Kidney (tissue), 14 donors: ENCODE results near the gene BANF2. TPM values are rescaled to one million over a fixed set of nuclear protein-coding genes. Genes with fewer than 3 reads are reported as not detected.
"Not testable (repeated sequence)": the region's sequence is repeated elsewhere in the genome, so short reads cannot be mapped to it uniquely, and the experiment has no call there.

Source experiments
- DNase-seq, 5 donors: peaks; one replicate each; pipeline ENCODE4 v3.0.0-alpha.2; 2013 to 2020
- FAIRE-seq: peaks from 2 replicates; lab custom pipeline; 2012; peaks lifted over from hg19 to GRCh38; lab: Jason Lieb, UNC
- H3K27ac ChIP-seq, 2 donors: one replicate each; pipeline ENCODE4 v1.7.0; 2013; ENCODE audit warnings: low read depth in 2 of 2, low read length in 2 of 2, inconsistent platforms in 1 of 2
- H3K27me3 ChIP-seq: one replicate; pipeline ENCODE4 v1.7.1; 2013; ENCODE audit warnings: low read length, inconsistent platforms; ENCODE audit not compliant: control insufficient read depth, insufficient read depth
- H3K36me3 ChIP-seq, 3 donors: one replicate each; pipeline versions ENCODE4 v1.7.0 to v1.7.1; 2013; ENCODE audit warnings: low read length in 3 of 3, control low read depth in 1 of 3, inconsistent platforms in 1 of 3; ENCODE audit not compliant: insufficient read depth in 3 of 3, control insufficient read depth in 2 of 3
- H3K4me1 ChIP-seq, 3 donors: one replicate each; pipeline versions ENCODE4 v1.7.0 to v1.7.1; 2013; ENCODE audit warnings: low read length in 3 of 3, inconsistent platforms in 1 of 3, low read depth in 1 of 3; ENCODE audit not compliant: control insufficient read depth in 2 of 3, insufficient read depth in 2 of 3
- H3K4me3 ChIP-seq, 3 donors: one replicate each; pipeline versions ENCODE4 v1.7.0 to v1.8.1; 2013; ENCODE audit warnings: low read length in 3 of 3, control low read depth in 1 of 3, inconsistent platforms in 1 of 3
- H3K9ac ChIP-seq, 3 donors: one replicate each; pipeline versions ENCODE4 v1.7.0 to v1.7.1; 2013; ENCODE audit warnings: low read length in 3 of 3, control low read depth in 1 of 3, inconsistent platforms in 1 of 3
- H3K9me3 ChIP-seq, 3 donors: one replicate each; pipeline versions ENCODE4 v1.7.0 to v1.7.1; 2013; ENCODE audit warnings: low read length in 3 of 3, control low read depth in 1 of 3, inconsistent platforms in 1 of 3; ENCODE audit not compliant: control insufficient read depth in 2 of 3, insufficient read depth in 1 of 3
- CTCF ChIP-seq: IDR thresholded peaks from 3 replicates; pipeline ENCODE4 v1.5.1; 2012; ENCODE audit warnings: mild to moderate bottlenecking, moderate library complexity, borderline replicate concordance; ENCODE audit not compliant: insufficient read depth; ENCODE audit errors: extremely low read depth
- intact Hi-C: fragments of 100-400 bp; cut with DNase I; formaldehyde crosslinking; loops from one replicate; pipeline ENCODE4 v1.11.1; 2022
- polyA plus RNA-seq: library from polyadenylated mRNA; stranded (reverse); fragments of 350-450 nt; fragmentation: Illumina TruSeq; extraction: RNeasy Lipid Tissue Mini Kit (QIAGEN cat#74804); gene quantifications from one replicate; pipeline ENCODE4 v1.2.3, GENCODE V29; 2014; ENCODE audit warnings: low read depth, low replicate concordance; ENCODE audit not compliant: insufficient read depth
- total RNA-seq: library from RNA; stranded (reverse); fragmentation: NEBNext Ultra II Directional; extraction: Animal tissue kit (Norgen Biotek cat#: 25700); gene quantifications from one replicate; pipeline ENCODE4 v1.2.1, GENCODE V29; 2021
- donor health status: control.
- donor health status: control.
- donor health status: control.
- donor health status: control.
- donor health status: control.
- donor health status: DM: yes; HTN: yes; CAD: no.
- donor health status: Normal renal cell carcinoma (clear cell type).

The BANF2 gene
- total and polyA plus RNA-seq, 2 donors from 2014 or later = not detected

DNA sequence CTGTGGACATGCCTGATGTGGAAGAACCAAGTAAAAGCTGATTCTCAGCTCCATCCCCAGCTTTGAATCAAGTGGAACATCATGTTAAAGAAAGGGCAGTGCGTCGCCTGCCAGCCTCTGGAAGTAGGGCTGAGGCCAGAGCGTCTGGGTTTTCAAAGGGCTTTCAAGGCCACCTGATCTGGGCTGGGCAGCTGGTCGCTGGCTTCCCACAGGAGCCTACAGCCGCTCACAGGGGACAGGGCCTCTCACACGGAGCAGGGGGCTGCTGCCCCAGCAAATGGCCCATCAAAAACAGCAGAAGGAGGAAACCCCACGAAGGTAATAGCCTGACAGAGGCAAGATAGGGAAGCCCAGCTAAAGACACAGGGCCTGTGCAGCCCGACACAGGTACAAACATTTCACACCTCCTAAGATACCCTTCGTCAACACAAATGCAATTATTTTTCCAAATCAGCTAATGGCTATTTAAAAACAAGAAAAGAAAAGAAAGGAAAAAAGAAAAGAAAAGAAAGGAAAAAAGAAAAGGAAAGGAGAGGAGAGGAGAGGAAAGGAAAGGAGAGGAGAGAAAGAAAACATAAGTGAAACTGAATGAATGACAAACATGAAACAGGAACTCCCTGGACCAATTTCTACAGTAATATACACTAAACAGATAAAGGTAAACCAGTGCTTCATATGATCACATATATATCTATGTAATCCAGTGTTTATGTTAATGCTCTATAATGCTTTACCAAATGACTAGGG is 42.5 kb upstream of the BANF2 start:
- FAIRE-seq (no peak), DNase-seq (no peak)
- no peak for TF ChIP-seq CTCF
- intact Hi-C loops = no loop called here
- peaks cover 0 to 18% (median 14%) of the 10 kb centered on the region in 3 donors for H3K4me1 ChIP-seq
- no peaks in the 10 kb centered on the region for H3K27me3 ChIP-seq
- H3K9me3 ChIP-seq = no peaks in the 10 kb centered on the region
- peaks cover 7 to 16% (median 8%) of the 10 kb centered on the region in 3 donors for H3K36me3 ChIP-seq
- H3K27ac ChIP-seq = no peak overlapping the region
- H3K4me3 ChIP-seq = no peak overlapping the region
- no peak overlapping the region for H3K9ac ChIP-seq

DNA sequence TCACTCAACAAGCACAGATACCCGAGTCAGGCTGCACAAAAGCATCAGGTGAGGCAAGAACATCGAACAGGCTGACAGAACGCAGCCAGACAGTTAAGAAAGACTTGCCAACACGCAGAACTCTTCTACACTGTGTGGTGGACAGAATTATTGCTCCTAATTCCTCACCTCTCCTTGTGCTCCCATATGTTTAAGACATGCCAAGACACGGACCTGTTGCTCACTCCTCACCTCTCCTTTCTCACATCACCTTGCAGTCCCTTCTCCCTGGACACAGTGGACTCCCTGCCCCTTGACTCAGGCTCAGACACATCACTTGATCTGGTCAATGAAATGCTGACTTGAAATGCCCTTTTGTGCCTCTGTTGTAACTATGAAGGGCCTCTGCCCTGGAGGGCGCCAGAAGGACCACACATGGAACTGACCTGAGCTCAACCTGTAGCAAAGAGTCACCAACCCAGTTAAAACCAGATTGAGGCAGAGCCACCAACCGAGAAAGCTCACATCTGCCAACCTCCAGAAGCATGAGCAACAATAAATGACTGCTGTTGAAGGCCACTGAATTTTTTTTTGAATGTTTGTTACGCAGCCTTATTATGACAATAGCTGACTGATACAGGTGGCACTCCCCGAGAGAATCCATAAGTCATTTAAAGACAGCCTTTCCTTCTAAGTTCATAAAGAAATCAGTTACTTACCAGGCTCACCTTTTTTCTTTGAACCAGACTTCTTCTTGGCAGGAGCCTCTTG is 41.7 kb upstream of the BANF2 start:
- no peaks in the 10 kb centered on the region for H3K9me3 ChIP-seq
- peaks cover 7 to 16% (median 8%) of the 10 kb centered on the region in 3 donors for H3K36me3 ChIP-seq
- H3K4me1 ChIP-seq = peaks cover 0 to 18% (median 14%) of the 10 kb centered on the region in 3 donors
- intact Hi-C loops = no loop called here
- H3K27ac ChIP-seq = no peak overlapping the region
- H3K27me3 ChIP-seq = no peaks in the 10 kb centered on the region
- no peak for TF ChIP-seq CTCF
- no peak overlapping the region for H3K9ac ChIP-seq
- no peak for FAIRE-seq
- DNase-seq = no peak
- H3K4me3 ChIP-seq = no peak overlapping the region

DNA sequence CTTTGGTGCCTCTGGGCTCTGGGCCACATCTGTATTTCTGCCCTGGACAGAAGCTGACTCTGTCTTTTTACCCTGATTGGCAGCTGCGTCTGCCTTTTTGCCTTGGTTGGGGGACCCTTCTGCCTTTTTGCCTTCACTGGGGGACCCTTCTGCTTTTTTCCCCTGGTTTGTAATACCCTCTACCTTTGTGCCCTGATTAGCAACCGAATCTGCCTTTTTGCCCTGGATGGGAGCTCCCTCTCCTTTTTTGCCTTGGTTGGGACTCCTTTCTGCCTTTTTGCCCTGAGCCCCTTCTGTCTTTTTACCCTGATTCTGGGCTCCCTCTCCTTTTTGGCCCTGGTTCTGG is 41.1 kb upstream of the BANF2 start:
- intact Hi-C loops = no loop called here
- H3K27ac ChIP-seq = no peak overlapping the region
- H3K36me3 ChIP-seq = peaks cover 7 to 16% (median 8%) of the 10 kb centered on the region in 3 donors
- peaks cover 0 to 24% (median 16%) of the 10 kb centered on the region in 3 donors for H3K4me1 ChIP-seq
- no peak for TF ChIP-seq CTCF
- H3K27me3 ChIP-seq = no peaks in the 10 kb centered on the region
- no peak overlapping the region for H3K9ac ChIP-seq
- H3K9me3 ChIP-seq = no peaks in the 10 kb centered on the region
- H3K4me3 ChIP-seq = no peak overlapping the region
- FAIRE-seq (no peak), DNase-seq (no peak)

DNA sequence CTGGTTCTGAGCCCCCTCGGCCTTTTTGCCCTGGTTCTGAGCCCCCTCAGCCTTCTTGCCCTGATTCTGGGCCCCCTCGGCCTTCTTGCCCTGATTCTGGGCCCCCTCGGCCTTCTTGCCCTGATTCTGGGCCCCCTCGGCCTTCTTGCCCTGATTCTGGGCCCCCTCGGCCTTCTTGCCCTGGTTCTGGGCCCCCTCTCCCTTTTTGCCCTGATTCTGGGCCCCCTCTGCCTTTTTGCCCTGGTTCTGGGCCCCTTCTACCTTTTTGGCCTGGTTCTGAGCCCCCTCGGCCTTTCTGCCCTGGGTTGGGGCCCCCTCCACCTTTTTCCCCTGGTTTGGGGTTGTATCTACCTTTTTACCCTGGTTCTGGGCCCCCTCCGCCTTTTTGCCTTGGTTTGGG is 40.4 kb upstream of the BANF2 start:
- H3K4me3 ChIP-seq, intact Hi-C loops, H3K27ac ChIP-seq, DNase-seq, H3K9me3 ChIP-seq, H3K27me3 ChIP-seq, H3K9ac ChIP-seq, FAIRE-seq: not testable (repeated sequence)
- H3K36me3 ChIP-seq = peaks cover 7 to 16% (median 8%) of the 10 kb centered on the region in 3 donors
- peaks cover 0 to 26% (median 17%) of the 10 kb centered on the region in 3 donors for H3K4me1 ChIP-seq
